GM10248 (cell line): Measurements from ENCODE around the gene PRDM2.
A peak's percentile ranks its signal among the peaks of the same experiment; 100 is the strongest.

Experiments used
- CTCF ChIA-PET: fragments of 300-600 bp; sonication (Branson Sonifier 250); formaldehyde crosslinking; extraction: SDS; loops from one replicate; lab custom pipeline; 2021; ENCODE audit warnings: antibody characterized with exemption; lab: Yijun Ruan, JAX
- POLR2A ChIA-PET: fragments of 350-650 bp; sonication (Branson Sonifier 250); formaldehyde crosslinking; extraction: SDS; loops from one replicate; lab custom pipeline; 2020; ENCODE audit warnings: antibody characterized with exemption; lab: Yijun Ruan, JAX
- DNase-seq: peaks from one replicate; pipeline ENCODE4 v3.0.0; 2012; ENCODE audit errors: extremely low spot score
- TF ChIP-seq, protein P1 (sequence below): IDR thresholded peaks from 2 replicates; pipeline ENCODE4 v1.5.1; 2012; ENCODE audit warnings: mild to moderate bottlenecking, low read depth; ENCODE audit errors: extremely low read depth, missing control alignments, control extremely low read depth

Gene PRDM2

DNA sequence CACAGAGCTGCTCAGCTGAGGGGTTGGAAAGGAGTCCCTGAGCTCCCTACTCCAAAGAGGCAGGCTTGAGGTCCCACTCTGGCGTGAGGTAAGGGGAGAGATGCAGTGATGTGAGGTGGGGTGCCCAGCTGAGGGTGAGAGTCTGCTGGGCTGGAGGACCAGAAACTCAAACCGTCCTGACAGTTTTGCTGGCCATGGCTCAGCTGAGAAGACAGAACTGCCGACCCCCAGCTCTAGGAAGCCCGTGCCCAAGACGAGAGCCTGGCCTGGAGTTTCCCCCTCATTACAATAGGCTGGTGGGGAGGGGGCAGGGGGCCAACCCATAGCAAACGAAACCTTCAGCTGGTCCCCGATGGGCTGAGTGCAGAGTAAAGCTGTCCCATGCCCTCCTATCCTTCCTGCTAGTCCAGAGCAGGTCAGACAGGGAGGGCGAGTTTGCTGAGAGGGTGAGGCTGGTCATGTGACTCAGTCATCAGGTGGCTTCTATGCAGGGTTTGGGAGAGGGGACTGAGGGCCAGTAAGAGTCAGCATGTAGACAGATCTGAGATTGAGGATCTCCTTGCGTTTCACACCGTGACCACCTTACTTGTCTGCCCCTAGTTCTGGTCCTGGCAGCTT is 129.3 kb downstream of the PRDM2 start:
- POLR2A ChIA-PET = no interaction called here

DNA sequence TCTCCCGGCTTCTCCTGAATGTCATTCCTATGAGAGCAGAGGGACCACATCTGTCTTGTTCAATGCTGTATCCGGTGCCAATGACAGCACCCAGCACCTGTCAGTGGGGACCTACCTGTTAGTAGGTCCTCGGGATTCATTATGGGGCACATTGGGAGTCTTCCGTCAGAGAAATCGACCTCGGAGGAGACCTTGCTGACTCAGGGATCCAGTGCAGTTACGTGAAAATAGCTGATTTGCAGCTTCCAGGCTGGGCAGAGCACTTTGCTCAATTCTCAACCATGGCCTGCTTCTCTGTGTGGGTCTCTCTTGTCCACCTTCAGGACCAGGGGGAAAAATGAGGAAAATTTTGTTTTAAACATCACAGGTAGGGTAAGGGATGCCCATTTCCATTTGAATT is 130.2 kb downstream of the PRDM2 start:
- POLR2A ChIA-PET = no interaction called here
- TF ChIP-seq, protein P1, sequence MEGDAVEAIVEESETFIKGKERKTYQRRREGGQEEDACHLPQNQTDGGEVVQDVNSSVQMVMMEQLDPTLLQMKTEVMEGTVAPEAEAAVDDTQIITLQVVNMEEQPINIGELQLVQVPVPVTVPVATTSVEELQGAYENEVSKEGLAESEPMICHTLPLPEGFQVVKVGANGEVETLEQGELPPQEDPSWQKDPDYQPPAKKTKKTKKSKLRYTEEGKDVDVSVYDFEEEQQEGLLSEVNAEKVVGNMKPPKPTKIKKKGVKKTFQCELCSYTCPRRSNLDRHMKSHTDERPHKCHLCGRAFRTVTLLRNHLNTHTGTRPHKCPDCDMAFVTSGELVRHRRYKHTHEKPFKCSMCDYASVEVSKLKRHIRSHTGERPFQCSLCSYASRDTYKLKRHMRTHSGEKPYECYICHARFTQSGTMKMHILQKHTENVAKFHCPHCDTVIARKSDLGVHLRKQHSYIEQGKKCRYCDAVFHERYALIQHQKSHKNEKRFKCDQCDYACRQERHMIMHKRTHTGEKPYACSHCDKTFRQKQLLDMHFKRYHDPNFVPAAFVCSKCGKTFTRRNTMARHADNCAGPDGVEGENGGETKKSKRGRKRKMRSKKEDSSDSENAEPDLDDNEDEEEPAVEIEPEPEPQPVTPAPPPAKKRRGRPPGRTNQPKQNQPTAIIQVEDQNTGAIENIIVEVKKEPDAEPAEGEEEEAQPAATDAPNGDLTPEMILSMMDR = no peak
- DNase-seq = peak; percentile 4
- CTCF ChIA-PET = interaction anchor here (0.7 to 3.6 kb wide), 3 partner anchors 16 to 164 kb away, joined by 3 to 17 read pairs (median 7); no protein-coding TSS in a partner anchor

More for the DNA sequence above, 129.3 kb downstream of the PRDM2 start:
- peak; percentile 5 for DNase-seq
- CTCF ChIA-PET = interaction anchor here (1.3 to 3.6 kb wide), 6 partner anchors 10 to 164 kb away, joined by 3 to 19 read pairs (median 6); no protein-coding TSS in a partner anchor
- TF ChIP-seq, protein P1 = no peak

DNA sequence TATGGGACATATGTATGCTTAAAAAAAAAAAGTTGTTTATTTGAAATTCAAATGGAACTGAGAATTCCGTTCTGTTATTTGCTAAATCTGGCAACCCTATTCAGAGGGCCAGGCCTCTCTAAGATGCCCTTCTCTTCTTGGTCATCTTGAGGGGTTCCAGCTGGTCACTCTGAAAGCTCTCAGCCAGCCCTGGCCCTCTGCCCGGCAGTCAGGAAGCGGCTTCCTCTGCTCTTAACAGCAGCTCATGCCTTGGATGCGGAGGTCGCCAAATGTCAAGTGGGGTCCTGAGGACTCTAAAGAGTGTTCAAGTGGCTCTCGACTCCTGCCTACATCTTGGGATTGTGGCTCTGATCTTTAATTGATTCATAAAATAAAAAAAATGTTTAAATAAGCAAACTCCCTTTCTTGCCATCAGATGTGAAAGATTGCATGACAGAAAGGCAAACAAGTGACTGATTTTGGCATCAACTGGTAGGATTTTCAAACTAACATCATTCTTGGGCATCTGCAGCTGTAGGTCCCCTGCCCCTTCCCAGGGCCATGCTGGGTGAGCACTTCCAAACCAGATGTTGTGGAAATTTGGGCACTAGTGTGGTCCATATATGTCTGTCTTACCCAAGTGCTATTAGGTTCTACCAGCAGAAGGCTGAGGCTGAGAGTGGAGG is 130.8 kb downstream of the PRDM2 start:
- POLR2A ChIA-PET = no interaction called here
- TF ChIP-seq, protein P1 = no peak
- peak; percentile 3 for DNase-seq
- CTCF ChIA-PET = interaction anchor here (3.6 kb wide), 1 partner anchor 17 kb away, joined by 17 read pairs; no protein-coding TSS in a partner anchor

DNA sequence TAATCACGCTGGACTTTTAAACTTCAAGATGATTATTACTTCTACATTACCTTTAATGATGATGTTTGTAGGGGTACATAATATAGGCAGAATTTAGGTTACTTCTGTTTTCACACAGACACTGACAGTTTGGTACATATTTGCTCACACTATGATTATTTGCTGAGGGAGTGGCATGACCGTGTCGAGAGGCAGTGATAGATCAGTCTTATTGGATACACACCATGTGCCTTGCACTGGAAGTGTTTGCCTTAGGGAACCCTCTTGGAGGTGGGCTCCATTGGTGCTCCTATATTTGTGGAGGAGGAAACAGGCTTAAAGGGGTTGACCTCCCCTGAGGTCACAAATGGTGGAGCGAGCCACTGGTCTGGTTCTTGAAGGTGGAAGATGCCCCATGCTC is 132.1 kb downstream of the PRDM2 start:
- TF ChIP-seq, protein P1 = no peak
- POLR2A ChIA-PET = no interaction called here
- DNase-seq = no peak
- CTCF ChIA-PET = no interaction called here

DNA sequence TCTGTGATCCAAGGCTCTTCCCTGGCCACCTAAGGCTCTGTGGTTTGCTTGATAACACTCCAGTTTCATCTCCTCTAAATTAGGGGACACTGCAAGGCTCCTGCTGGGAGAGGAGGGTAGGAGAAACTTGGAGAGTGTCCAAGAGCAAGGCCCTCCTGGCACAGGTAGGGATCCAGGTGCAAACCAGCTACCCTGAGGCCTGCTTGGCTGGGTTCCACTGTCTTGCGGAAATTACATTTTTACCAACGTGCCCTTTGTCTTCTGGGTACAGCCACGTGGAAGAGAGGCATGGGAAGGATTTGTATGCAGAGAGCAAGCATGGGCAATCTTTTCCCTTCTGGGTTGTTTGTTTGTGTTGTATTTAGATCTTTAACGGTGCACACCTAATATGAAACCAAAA is 132.5 kb downstream of the PRDM2 start:
- no peak for DNase-seq
- ChIA-PET CTCF (no interaction called here), POLR2A (no interaction called here)
- TF ChIP-seq, protein P1 = no peak

DNA sequence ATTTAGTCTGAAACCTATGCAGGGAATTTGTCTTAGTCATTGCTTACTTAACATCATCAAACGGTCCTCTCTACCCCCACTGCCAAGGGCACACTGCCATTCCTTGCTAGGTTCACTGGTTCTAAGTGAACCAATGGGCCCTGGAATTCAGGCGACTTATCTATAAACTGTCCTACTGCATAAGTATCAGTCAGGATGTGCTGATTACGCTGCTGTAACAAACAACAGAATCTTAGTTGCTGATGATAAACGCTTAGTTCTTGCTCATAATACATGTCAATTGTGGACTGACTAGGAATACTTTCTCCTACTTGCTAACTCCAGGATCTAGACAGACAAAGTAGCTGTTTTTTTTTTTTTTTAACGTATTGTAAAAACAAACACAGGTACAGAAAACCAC is 136.1 kb downstream of the PRDM2 start:
- POLR2A ChIA-PET = no interaction called here

More for the DNA sequence above, 136.1 kb downstream of the PRDM2 start:
- DNase-seq = no peak
- TF ChIP-seq, protein P1 = no peak
- CTCF ChIA-PET = no interaction called here
